HL-60 (cell line): Measurements from ENCODE around the gene NLGN1.

Source experiments
- DNase-seq, 2 experiments: peaks; one replicate each; pipeline ENCODE4 v3.0.0-alpha.2; 2010 to 2020; ENCODE audit warnings: low read depth in 1 of 2, low spot score in 1 of 2
- H3K27ac ChIP-seq: fragments of 250-450 bp; sonication (Bioruptor Pico); replicated peaks from 2 replicates; pipeline ENCODE4 v1.5.1; 2020; ENCODE audit warnings: mild to moderate bottlenecking, moderate library complexity
- H3K27me3 ChIP-seq: fragments of 250-450 bp; sonication (Bioruptor Pico); 2 replicates; pipeline ENCODE4 v1.5.1; 2021; ENCODE audit warnings: mild to moderate bottlenecking, moderate library complexity; ENCODE audit not compliant: insufficient read depth, poor library complexity, severe bottlenecking
- H3K4me3 ChIP-seq: replicated peaks from 2 replicates; pipeline ENCODE4 v1.5.1; 2011; ENCODE audit warnings: mild to moderate bottlenecking, control low read depth, low read length; ENCODE audit not compliant: insufficient read depth
- GABPA ChIP-seq: IDR thresholded peaks from 2 replicates; pipeline ENCODE4 v1.6.1; 2012; ENCODE audit warnings: low read depth
- POLR2AphosphoS5 ChIP-seq: IDR thresholded peaks from 2 replicates; pipeline ENCODE4 v1.6.1; 2012; ENCODE audit warnings: low read depth
- SPI1 ChIP-seq: IDR thresholded peaks from 2 replicates; pipeline ENCODE4 v1.6.1; 2012; ENCODE audit warnings: low read depth, mild to moderate bottlenecking, borderline replicate concordance
- TF ChIP-seq, protein P1 (sequence below): IDR thresholded peaks from one replicate; pipeline ENCODE4 v1.5.1; 2011; ENCODE audit warnings: low read length, control low read depth, inconsistent platforms; ENCODE audit not compliant: insufficient read depth
- TF ChIP-seq, protein P2 (sequence below): IDR thresholded peaks from 2 replicates; pipeline ENCODE4 v1.6.1; 2012; ENCODE audit warnings: low read depth; ENCODE audit not compliant: insufficient replicate concordance

NLGN1 gene

DNA sequence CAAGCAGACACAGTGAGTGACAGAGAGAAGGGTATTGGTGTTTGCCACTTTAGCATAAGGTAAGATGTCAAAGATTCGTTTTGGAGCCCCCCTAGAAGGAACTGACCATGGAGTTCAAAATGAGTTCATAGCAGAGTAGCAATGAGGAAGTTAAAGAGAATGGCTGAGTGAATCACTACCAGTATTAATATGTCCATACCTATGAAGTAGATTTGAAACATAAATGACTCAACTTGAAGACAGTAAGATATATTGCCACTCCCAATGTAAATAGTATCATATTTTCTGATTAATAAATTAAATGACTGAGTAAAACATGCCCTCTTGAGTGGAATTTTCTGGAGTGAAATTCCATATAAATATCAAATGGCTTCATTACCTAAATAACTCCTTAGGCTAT lies 675.1 kb downstream of the NLGN1 start:
- no peak overlapping the region for H3K4me3 ChIP-seq
- no peak for TF ChIP-seq GABPA
- TF ChIP-seq, protein P1, sequence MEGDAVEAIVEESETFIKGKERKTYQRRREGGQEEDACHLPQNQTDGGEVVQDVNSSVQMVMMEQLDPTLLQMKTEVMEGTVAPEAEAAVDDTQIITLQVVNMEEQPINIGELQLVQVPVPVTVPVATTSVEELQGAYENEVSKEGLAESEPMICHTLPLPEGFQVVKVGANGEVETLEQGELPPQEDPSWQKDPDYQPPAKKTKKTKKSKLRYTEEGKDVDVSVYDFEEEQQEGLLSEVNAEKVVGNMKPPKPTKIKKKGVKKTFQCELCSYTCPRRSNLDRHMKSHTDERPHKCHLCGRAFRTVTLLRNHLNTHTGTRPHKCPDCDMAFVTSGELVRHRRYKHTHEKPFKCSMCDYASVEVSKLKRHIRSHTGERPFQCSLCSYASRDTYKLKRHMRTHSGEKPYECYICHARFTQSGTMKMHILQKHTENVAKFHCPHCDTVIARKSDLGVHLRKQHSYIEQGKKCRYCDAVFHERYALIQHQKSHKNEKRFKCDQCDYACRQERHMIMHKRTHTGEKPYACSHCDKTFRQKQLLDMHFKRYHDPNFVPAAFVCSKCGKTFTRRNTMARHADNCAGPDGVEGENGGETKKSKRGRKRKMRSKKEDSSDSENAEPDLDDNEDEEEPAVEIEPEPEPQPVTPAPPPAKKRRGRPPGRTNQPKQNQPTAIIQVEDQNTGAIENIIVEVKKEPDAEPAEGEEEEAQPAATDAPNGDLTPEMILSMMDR: no peak
- TF ChIP-seq POLR2AphosphoS5: no peak
- TF ChIP-seq SPI1: no peak
- TF ChIP-seq, protein P2, sequence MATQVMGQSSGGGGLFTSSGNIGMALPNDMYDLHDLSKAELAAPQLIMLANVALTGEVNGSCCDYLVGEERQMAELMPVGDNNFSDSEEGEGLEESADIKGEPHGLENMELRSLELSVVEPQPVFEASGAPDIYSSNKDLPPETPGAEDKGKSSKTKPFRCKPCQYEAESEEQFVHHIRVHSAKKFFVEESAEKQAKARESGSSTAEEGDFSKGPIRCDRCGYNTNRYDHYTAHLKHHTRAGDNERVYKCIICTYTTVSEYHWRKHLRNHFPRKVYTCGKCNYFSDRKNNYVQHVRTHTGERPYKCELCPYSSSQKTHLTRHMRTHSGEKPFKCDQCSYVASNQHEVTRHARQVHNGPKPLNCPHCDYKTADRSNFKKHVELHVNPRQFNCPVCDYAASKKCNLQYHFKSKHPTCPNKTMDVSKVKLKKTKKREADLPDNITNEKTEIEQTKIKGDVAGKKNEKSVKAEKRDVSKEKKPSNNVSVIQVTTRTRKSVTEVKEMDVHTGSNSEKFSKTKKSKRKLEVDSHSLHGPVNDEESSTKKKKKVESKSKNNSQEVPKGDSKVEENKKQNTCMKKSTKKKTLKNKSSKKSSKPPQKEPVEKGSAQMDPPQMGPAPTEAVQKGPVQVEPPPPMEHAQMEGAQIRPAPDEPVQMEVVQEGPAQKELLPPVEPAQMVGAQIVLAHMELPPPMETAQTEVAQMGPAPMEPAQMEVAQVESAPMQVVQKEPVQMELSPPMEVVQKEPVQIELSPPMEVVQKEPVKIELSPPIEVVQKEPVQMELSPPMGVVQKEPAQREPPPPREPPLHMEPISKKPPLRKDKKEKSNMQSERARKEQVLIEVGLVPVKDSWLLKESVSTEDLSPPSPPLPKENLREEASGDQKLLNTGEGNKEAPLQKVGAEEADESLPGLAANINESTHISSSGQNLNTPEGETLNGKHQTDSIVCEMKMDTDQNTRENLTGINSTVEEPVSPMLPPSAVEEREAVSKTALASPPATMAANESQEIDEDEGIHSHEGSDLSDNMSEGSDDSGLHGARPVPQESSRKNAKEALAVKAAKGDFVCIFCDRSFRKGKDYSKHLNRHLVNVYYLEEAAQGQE: no peak
- no peaks in the 10 kb centered on the region for H3K27me3 ChIP-seq
- H3K27ac ChIP-seq: no peak overlapping the region
- no peak for DNase-seq

DNA sequence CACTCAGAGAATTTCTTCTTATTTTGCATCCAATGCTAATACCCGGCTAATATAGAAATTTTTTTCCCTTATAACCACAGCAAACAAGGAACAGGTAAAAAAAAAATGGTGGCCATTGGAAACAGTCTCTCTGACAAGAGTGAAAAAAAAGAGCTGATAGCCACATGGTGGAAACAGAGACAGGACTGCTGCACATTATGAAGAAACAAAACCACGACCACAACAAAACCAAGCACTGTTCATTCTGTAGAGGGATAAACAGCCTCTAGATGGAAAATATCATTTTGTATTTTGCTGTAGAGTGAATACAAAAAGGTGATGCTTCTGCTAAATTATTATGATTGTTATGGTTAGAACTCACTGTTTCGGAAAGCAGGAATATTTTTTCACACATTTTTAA lies 686.2 kb downstream of the NLGN1 start:
- Histone ChIP-seq H3K4me3 (no peak overlapping the region), H3K27me3 (no peaks in the 10 kb centered on the region), H3K27ac (no peak overlapping the region)
- DNase-seq: no peak
- no peak for TF ChIP-seq SPI1
- no peak for TF ChIP-seq POLR2AphosphoS5
- TF ChIP-seq, protein P2: no peak
- TF ChIP-seq, protein P1: no peak
- no peak for TF ChIP-seq GABPA

DNA sequence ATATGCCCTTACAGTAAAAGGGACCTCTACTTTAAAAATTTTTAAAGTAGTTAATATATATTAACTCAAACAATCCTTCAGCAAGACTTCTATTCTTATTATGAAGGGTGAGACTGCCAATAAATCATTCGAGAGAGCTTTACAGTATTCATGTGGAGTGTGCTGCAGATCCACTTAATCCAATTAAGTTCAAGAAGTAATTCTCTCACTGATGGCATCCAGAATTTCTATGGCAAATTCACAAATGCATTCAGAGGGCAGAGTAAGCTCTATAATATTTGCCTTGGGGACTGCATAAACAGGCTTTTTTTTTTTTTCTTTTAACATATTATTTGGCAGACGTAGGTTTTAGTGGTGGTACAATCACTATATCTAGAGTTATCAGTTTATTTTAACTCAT lies 692.0 kb downstream of the NLGN1 start:
- DNase-seq: no peak

DNA sequence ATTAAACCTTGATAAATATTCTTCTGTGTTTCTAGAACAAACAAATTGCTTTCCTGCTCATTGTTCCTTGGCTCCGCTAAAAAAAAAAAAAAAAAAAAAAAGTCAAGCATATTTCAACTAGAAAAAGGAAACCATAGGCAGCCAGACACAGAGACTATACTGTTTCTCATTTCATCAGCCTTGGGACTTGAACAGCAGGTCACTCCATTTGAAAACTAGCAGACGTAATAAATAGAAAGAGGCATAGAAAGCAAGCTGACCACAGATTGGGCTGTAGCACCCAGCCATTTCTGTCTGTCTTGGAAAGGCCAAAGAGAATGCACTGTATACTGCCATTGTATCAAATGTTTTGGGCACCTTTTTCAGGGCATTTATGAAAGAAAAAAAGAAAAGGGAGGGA lies 697.1 kb downstream of the NLGN1 start:
- TF ChIP-seq GABPA (no peak), POLR2AphosphoS5 (no peak)
- TF ChIP-seq, protein P2: no peak
- TF ChIP-seq, protein P1: no peak

More for the DNA sequence above, 692.0 kb downstream of the NLGN1 start:
- TF ChIP-seq, protein P1: no peak
- Histone ChIP-seq H3K4me3 (no peak overlapping the region), H3K27ac (no peak overlapping the region), H3K27me3 (no peaks in the 10 kb centered on the region)

More for the DNA sequence above, 697.1 kb downstream of the NLGN1 start:
- Histone ChIP-seq H3K27ac (no peak overlapping the region), H3K27me3 (no peaks in the 10 kb centered on the region), H3K4me3 (no peak overlapping the region)
- no peak for DNase-seq
